AG09309 (cell line): ENCODE data around the gene MBNL1.

Experiments used
- DNase-seq: peaks from one replicate; pipeline ENCODE4 v3.0.0-alpha.2; 2010; ENCODE audit warnings: low read depth
- H3K4me3 ChIP-seq: 2 replicates; pipeline ENCODE4 v1.5.1; 2011; ENCODE audit warnings: mild to moderate bottlenecking, low read depth, low read length, moderate library complexity; ENCODE audit not compliant: control insufficient read depth
- CTCF ChIP-seq: IDR thresholded peaks from 2 replicates; pipeline ENCODE4 v1.5.1; 2011; ENCODE audit warnings: mild to moderate bottlenecking, low read depth, low read length, inconsistent platforms; ENCODE audit not compliant: insufficient read depth, control insufficient read depth; ENCODE audit errors: missing control alignments

Gene MBNL1

DNA sequence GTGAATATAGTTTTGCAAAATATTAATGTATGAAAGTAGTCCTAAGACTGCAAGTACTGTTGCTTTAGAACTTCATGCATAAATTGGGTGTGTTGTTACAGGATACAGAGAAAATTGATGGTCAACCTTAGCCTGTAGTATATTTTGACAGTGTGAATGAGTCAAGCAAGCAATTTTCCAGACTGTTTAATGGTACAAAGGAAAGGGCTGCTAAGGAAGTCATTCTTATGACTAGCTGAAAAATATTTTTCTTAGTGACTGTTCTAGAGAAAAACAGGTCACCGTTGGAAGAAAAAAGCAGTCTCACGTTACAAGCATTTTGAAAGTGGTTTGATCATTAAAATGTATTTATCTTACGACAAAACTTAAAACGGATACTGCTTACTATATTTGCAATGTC is 49.2 kb downstream of the MBNL1 start:
- TF ChIP-seq CTCF: no peak
- no peak overlapping the region for H3K4me3 ChIP-seq
- no peak for DNase-seq

GRCh38 chr3:152318512-152318911 is 49.8 kb downstream of the MBNL1 start:
- no peak for DNase-seq
- no peak overlapping the region for H3K4me3 ChIP-seq
- TF ChIP-seq CTCF: no peak

DNA sequence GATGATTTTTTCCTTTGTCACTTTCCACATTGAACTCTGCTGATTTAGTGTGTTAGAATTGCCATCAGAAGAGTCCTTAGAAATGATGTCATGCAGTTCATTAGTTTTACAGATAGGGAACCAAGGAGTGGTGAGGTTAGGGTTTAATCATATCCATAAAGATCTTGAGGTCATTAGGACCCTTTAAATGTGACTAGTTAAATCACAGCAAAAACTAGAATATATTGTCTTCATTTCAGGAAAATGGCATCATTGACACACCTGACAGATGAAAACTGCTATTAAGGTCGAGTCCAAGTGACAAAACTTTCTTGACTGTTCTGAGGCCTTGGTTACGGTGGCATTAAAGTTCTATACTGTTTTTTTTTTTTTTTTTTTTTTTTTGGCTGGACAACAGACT is 50.5 kb downstream of the MBNL1 start:
- no peak for TF ChIP-seq CTCF
- no peak overlapping the region for H3K4me3 ChIP-seq
- DNase-seq: no peak

DNA sequence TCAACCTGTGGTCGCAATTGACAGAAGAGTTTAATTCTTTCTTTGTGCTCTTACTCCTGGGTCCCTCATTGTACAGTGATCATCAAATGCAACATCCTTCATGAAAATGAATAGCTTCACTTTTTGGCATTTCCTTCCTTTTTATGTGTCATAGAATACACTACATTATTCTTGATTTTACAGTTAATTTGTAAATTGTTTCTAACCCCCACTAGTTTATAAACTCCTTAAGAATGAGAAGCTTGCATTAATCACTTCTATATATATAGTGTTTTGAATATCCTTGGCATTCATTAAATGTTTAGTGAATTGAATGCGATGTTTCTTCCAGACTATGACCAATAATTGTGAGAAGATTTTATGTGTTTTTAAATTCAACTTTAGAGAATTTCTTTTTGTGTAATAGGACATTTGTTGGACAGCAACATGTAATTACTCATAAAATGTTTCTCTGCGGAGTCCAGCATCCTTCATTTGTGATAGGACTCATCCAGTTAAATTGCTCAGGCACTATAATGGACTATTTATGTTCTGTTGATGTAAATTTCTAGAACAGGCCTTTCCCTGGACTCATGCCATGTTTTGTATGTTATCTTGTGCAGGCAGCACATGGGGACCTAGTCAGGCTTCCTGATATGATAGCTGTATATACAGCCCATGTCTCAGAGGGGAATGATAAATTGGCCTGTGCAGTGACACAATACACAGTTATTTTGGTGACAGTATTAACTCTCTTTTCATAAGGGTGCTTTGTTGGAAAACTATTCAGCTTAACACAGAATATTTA is 51.3 kb downstream of the MBNL1 start:
- no peak for TF ChIP-seq CTCF
- no peak overlapping the region for H3K4me3 ChIP-seq
- DNase-seq: no peak

- H3K4me3 ChIP-seq: no peak overlapping the region
- no peak for DNase-seq
These were observed 52.6 kb downstream of the MBNL1 start for GRCh38 chr3:152321200-152321954.

GRCh38 chr3:152321955-152322377 is 53.2 kb downstream of the MBNL1 start:
- no peak overlapping the region for H3K4me3 ChIP-seq

More at GRCh38 chr3:152321200-152321954, 52.6 kb downstream of the MBNL1 start:
- TF ChIP-seq CTCF: no peak

More at GRCh38 chr3:152321955-152322377, 53.2 kb downstream of the MBNL1 start:
- no peak for DNase-seq
- TF ChIP-seq CTCF: no peak
